Transverse colon (tissue), 4 donors: ENCODE data around the gene RRAD.

Experiments used
- EP300 ChIP-seq: sonication (generic); formaldehyde crosslinking; IDR thresholded peaks from one replicate; pipeline ENCODE4 v1.6.1; 2017; ENCODE audit warnings: antibody characterized with exemption, low read depth
- POLR2A ChIP-seq: fragments of 450-650 bp; IDR thresholded peaks from one replicate; pipeline ENCODE4 v1.6.1; 2016; ENCODE audit warnings: antibody characterized with exemption, mild to moderate bottlenecking, moderate library complexity
- POLR2AphosphoS5 ChIP-seq, 3 donors: sonication (generic); formaldehyde crosslinking; IDR thresholded peaks; one replicate each; pipeline ENCODE4 v1.6.1; 2016; ENCODE audit warnings: antibody characterized with exemption in 3 of 3
- TF ChIP-seq, protein P1 (sequence below), 5 experiments: fragments of 200-600 bp in 3 of 5; fragments of 450-650 bp in 2 of 5; sonication (generic) in 3 of 5; IDR thresholded peaks; 1 replicate in 2 of 5; 2 replicates in 3 of 5; pipeline ENCODE4 v1.5.1; 2016 to 2017; ENCODE audit warnings: antibody characterized with exemption in 5 of 5, inconsistent platforms in 3 of 5, mild to moderate bottlenecking in 2 of 5, moderate library complexity in 1 of 5

DNA sequence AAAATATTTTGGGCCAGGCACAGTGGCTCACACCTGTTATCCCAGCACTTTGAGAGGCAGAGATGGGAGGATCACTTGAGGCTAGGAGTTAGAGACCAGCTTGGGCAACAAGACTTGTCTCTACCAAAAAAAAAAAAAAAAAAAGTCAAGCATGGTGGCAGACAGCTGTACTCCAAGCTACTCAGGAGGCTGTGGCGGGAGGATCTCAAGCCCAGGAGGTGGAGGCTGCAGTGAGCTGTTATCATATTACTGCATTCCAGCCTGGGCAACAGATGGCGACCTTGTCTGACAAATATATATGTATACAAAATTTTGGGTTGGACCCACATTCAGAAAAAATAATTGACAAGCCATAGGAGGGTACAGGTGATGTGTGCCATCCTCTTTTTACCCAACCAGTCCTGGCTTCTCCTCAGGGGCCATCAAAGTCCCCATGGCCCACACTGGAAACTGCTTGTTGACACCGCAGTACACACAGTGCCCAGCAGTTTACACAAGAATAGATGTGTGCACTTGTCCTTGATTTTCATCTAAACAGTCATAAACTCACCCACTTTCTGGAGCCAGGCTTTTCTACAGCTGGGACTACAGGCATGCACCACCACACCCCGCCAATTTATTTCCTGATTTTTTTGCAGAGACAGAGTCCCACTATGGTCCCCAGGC, 11.7 kb upstream of the RRAD start:
- TF ChIP-seq, protein P1, sequence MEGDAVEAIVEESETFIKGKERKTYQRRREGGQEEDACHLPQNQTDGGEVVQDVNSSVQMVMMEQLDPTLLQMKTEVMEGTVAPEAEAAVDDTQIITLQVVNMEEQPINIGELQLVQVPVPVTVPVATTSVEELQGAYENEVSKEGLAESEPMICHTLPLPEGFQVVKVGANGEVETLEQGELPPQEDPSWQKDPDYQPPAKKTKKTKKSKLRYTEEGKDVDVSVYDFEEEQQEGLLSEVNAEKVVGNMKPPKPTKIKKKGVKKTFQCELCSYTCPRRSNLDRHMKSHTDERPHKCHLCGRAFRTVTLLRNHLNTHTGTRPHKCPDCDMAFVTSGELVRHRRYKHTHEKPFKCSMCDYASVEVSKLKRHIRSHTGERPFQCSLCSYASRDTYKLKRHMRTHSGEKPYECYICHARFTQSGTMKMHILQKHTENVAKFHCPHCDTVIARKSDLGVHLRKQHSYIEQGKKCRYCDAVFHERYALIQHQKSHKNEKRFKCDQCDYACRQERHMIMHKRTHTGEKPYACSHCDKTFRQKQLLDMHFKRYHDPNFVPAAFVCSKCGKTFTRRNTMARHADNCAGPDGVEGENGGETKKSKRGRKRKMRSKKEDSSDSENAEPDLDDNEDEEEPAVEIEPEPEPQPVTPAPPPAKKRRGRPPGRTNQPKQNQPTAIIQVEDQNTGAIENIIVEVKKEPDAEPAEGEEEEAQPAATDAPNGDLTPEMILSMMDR (IDR thresholded peaks at IDR 0.05), result peak in 2 of 5 experiments; percentile 15 to 31
- TF ChIP-seq POLR2AphosphoS5 (IDR thresholded peaks at IDR 0.05) (no peak), POLR2A (no peak), EP300 (no peak)
